Thoracic aorta (tissue), 2 donors: ENCODE data around the gene MED13L. TPM values are rescaled to one million over a fixed set of nuclear protein-coding genes. Genes with fewer than 3 reads are reported as not detected.

Experiments
- ATAC-seq: fragments of 150-250 bp; one replicate; pipeline ENCODE4 v1.8.0; 2017; ENCODE audit warnings: low read depth; ENCODE audit not compliant: insufficient number of reproducible peaks, low FRiP score
- DNase-seq: peaks from one replicate; pipeline ENCODE4 v3.0.0-alpha.2; 2020; ENCODE audit warnings: low spot score
- H3K27ac ChIP-seq, 2 donors: fragments of 200-600 bp; sonication (generic); 1 replicate in 1 of 2; 2 replicates in 1 of 2; pipeline ENCODE4 v1.5.1; 2016; ENCODE audit warnings: mild to moderate bottlenecking in 2 of 2, moderate library complexity in 2 of 2
- H3K27me3 ChIP-seq: fragments of 200-600 bp; sonication (generic); replicated peaks from 2 replicates; pipeline ENCODE4 v1.6.0; 2016; ENCODE audit warnings: mild to moderate bottlenecking; ENCODE audit not compliant: insufficient read depth
- H3K36me3 ChIP-seq: fragments of 200-600 bp; sonication (generic); one replicate; pipeline ENCODE4 v1.5.1; 2016
- H3K4me1 ChIP-seq, 2 donors: fragments of 200-600 bp; sonication (generic); 1 replicate in 1 of 2; 2 replicates in 1 of 2; pipeline versions ENCODE4 v1.5.1 to v1.6.0; 2016; ENCODE audit warnings: low read depth in 2 of 2, mild to moderate bottlenecking in 1 of 2; ENCODE audit not compliant: control insufficient read depth in 1 of 2
- H3K4me3 ChIP-seq: fragments of 200-600 bp; sonication (generic); 2 replicates; pipeline ENCODE4 v1.5.1; 2016; ENCODE audit warnings: mild to moderate bottlenecking
- H3K9me3 ChIP-seq: fragments of 200-600 bp; sonication (generic); 2 replicates; pipeline ENCODE4 v1.5.1; 2016
- CTCF ChIP-seq: fragments of 200-600 bp; sonication (generic); IDR thresholded peaks from one replicate; pipeline ENCODE4 v1.5.1; 2019; ENCODE audit warnings: antibody characterized with exemption
- total RNA-seq, 2 donors: library from RNA; depleted of rRNA; stranded (reverse); fragments of >200 nt; gene quantifications; one replicate each; pipeline versions ENCODE4 v1.1.0 to v1.2.3, GENCODE V29; 2016

MED13L gene
- total RNA-seq, 2 donors from 2014 or later: 186 to 221 TPM

GRCh38 chr12:116282371-116283286 is 5.1 kb upstream of the MED13L start:
- Histone ChIP-seq H3K4me3 (peak overlapping the region; percentile 51), H3K27me3 (no peaks in the 10 kb centered on the region), H3K27ac (no peak overlapping the region), H3K9me3 (no peaks in the 10 kb centered on the region), H3K4me1 (peaks cover 0 to 18% of the 10 kb centered on the region in 2 donors), H3K36me3 (no peaks in the 10 kb centered on the region)
- DNase-seq (no peak), ATAC-seq (no peak)
- no peak for TF ChIP-seq CTCF

- H3K27me3 ChIP-seq: no peaks in the 10 kb centered on the region
- no peak overlapping the region for H3K27ac ChIP-seq
- TF ChIP-seq CTCF: no peak
- ATAC-seq (no peak), DNase-seq (no peak)
- no peaks in the 10 kb centered on the region for H3K36me3 ChIP-seq
- H3K9me3 ChIP-seq: no peaks in the 10 kb centered on the region
- H3K4me3 ChIP-seq: no peak overlapping the region
- H3K4me1 ChIP-seq: peaks cover 0 to 17% of the 10 kb centered on the region in 2 donors
Observed at GRCh38 chr12:116280595-116281290, 3.2 kb upstream of the MED13L start.

- H3K4me1 ChIP-seq: peaks cover 15 to 27% of the 10 kb centered on the region in 2 donors
- no peaks in the 10 kb centered on the region for H3K27me3 ChIP-seq
- H3K4me3 ChIP-seq: no peak overlapping the region
- no peaks in the 10 kb centered on the region for H3K36me3 ChIP-seq
- H3K27ac ChIP-seq: no peak overlapping the region
- TF ChIP-seq CTCF: no peak
- no peak for DNase-seq
- no peaks in the 10 kb centered on the region for H3K9me3 ChIP-seq
- ATAC-seq: no peak
Observed at GRCh38 chr12:116278667-116279066, 1.2 kb upstream of the MED13L start.

- no peak for ATAC-seq
Observed at GRCh38 chr12:116278279-116278626, 760 bp upstream of the MED13L start.

More at GRCh38 chr12:116278279-116278626, 760 bp upstream of the MED13L start:
- peak overlapping the region; percentile 72 for H3K4me3 ChIP-seq
- no peaks in the 10 kb centered on the region for H3K27me3 ChIP-seq
- no peak for TF ChIP-seq CTCF
- H3K4me1 ChIP-seq: peaks cover 18 to 31% of the 10 kb centered on the region in 2 donors
- no peaks in the 10 kb centered on the region for H3K36me3 ChIP-seq
- H3K9me3 ChIP-seq: no peaks in the 10 kb centered on the region
- peak overlapping the region in 1 of 2 donors; percentile 47 for H3K27ac ChIP-seq
- DNase-seq: no peak
